NCI-H446 treated with DMSO at 0.1 percent for 48 hours (cell line): Measurements from ENCODE around the gene ENDOU.
A peak's percentile ranks its signal among the peaks of the same experiment; 100 is the strongest.

ENCODE experiments used
- DNase-seq: peaks from one replicate; lab custom pipeline; 2025; lab: John Stamatoyannopoulos, UW

Gene ENDOU

GRCh38 chr12:47721431-47721973 lies 3.8 kb downstream of the ENDOU start:
- no peak for DNase-seq

- DNase-seq, result no peak
Observed at GRCh38 chr12:47718531-47718930, 6.8 kb downstream of the ENDOU start.

- DNase-seq, result peak; percentile 0
Observed at GRCh38 chr12:47717443-47718193, 7.7 kb downstream of the ENDOU start.

GRCh38 chr12:47717046-47717442 lies 8.2 kb downstream of the ENDOU start:
- no peak for DNase-seq

- DNase-seq, result no peak
Observed at GRCh38 chr12:47715877-47716548, 9.3 kb downstream of the ENDOU start.

- DNase-seq, result no peak
Observed at GRCh38 chr12:47715393-47715876, 9.9 kb downstream of the ENDOU start.

GRCh38 chr12:47714826-47715386 lies 10.4 kb downstream of the ENDOU start:
- no peak for DNase-seq

GRCh38 chr12:47712171-47712570 lies 13.1 kb downstream of the ENDOU start:
- no peak for DNase-seq

GRCh38 chr12:47711448-47711847 lies 13.8 kb downstream of the ENDOU start:
- DNase-seq, result no peak

GRCh38 chr12:47710278-47710677 lies 15.0 kb downstream of the ENDOU start:
- DNase-seq, result no peak

GRCh38 chr12:47709671-47710070 lies 15.6 kb downstream of the ENDOU start:
- DNase-seq, result no peak

- DNase-seq, result no peak
Observed at GRCh38 chr12:47709237-47709636, 16.1 kb downstream of the ENDOU start.

GRCh38 chr12:47707905-47708543 lies 17.3 kb downstream of the ENDOU start:
- DNase-seq, result no peak

- no peak for DNase-seq
Observed at GRCh38 chr12:47707355-47707754, 17.9 kb downstream of the ENDOU start.

- DNase-seq, result peak; percentile 77
Observed at GRCh38 chr12:47705566-47706425, 19.5 kb downstream of the ENDOU start, which contains the start of gene RPAP3. TSS of gene RPAP3 (minus strand) at chr12:47706030. CDS start at chr12:47702840, 3,190 bp downstream.

GRCh38 chr12:47705229-47705565 lies 20.1 kb downstream of the ENDOU start:
- DNase-seq, result no peak

GRCh38 chr12:47704719-47705118 lies 20.6 kb downstream of the ENDOU start:
- no peak for DNase-seq

GRCh38 chr12:47700263-47700662 lies 25.0 kb downstream of the ENDOU start:
- no peak for DNase-seq

- no peak for DNase-seq
Observed at GRCh38 chr12:47698631-47699030, 26.7 kb downstream of the ENDOU start.

GRCh38 chr12:47698055-47698454 lies 27.2 kb downstream of the ENDOU start:
- DNase-seq, result no peak

- DNase-seq, result no peak
Observed at GRCh38 chr12:47689215-47689614, 36.1 kb downstream of the ENDOU start.
